Caco-2 (cell line): ENCODE data around the gene BTBD17. TPM values are rescaled to one million over a fixed set of nuclear protein-coding genes. Genes with fewer than 3 reads are reported as not detected.

ENCODE experiments used
- BruUV-seq: library from RNA; stranded (reverse); fragments of 400-500 nt; replicated peaks from 2 replicates; lab custom pipeline; 2021; lab: Mats Ljungman, UMichigan
- CTCF ChIA-PET: fragments of 300-600 bp; sonication (Branson Sonifier 250); formaldehyde crosslinking; loops from one replicate; lab custom pipeline; 2022; ENCODE audit warnings: antibody characterized with exemption; lab: Charles Lee
- POLR2A ChIA-PET: fragments of 300-600 bp; sonication (Branson Sonifier 250); formaldehyde crosslinking; loops from one replicate; lab custom pipeline; 2022; ENCODE audit warnings: antibody characterized with exemption; lab: Charles Lee
- DNase-seq, 2 experiments: peaks; one replicate each; pipeline versions ENCODE4 v3.0.0 to v3.0.0-alpha.2; 2020 to 2022
- H3K27me3 ChIP-seq: replicated peaks from 2 replicates; pipeline ENCODE4 v1.6.0; 2011; ENCODE audit warnings: low read length; ENCODE audit not compliant: control insufficient read depth, insufficient read depth
- H3K36me3 ChIP-seq: 2 replicates; pipeline ENCODE4 v1.5.1; 2011; ENCODE audit warnings: low read length; ENCODE audit not compliant: control insufficient read depth, insufficient read depth
- H3K4me1 ChIP-seq: fragments of 250-450 bp; sonication (Bioruptor Pico); 2 replicates; pipeline ENCODE4 v1.5.1; 2020; ENCODE audit warnings: mild to moderate bottlenecking
- H3K4me3 ChIP-seq: 2 replicates; pipeline ENCODE4 v1.5.1; 2011; ENCODE audit warnings: low read depth, mild to moderate bottlenecking, control low read depth, low read length
- H3K9me3 ChIP-seq: fragments of 250-450 bp; sonication (Bioruptor Pico); 2 replicates; pipeline ENCODE4 v1.5.1; 2020; ENCODE audit warnings: mild to moderate bottlenecking, moderate library complexity
- H3K27ac Mint-ChIP-seq: one replicate; pipeline ENCODE4 v1.8.0; 2022; ENCODE audit warnings: mixed read lengths; ENCODE audit not compliant: unreplicated experiment
- H3K27me3 Mint-ChIP-seq: one replicate; pipeline ENCODE4 v1.8.0; 2022; ENCODE audit warnings: mixed read lengths; ENCODE audit not compliant: insufficient read depth, unreplicated experiment
- H3K36me3 Mint-ChIP-seq: one replicate; pipeline ENCODE4 v1.8.0; 2022; ENCODE audit warnings: mild to moderate bottlenecking, mixed read lengths; ENCODE audit not compliant: insufficient read depth, unreplicated experiment
- H3K4me1 Mint-ChIP-seq: one replicate; pipeline ENCODE4 v1.8.0; 2022; ENCODE audit warnings: low read depth, mixed read lengths; ENCODE audit not compliant: unreplicated experiment
- H3K4me3 Mint-ChIP-seq: one replicate; pipeline ENCODE4 v1.8.0; 2022; ENCODE audit warnings: mild to moderate bottlenecking, moderate library complexity, mixed read lengths; ENCODE audit not compliant: unreplicated experiment
- H3K9me3 Mint-ChIP-seq: one replicate; pipeline ENCODE4 v1.8.0; 2022; ENCODE audit warnings: mixed read lengths; ENCODE audit not compliant: unreplicated experiment
- CTCF ChIP-seq, 2 experiments: fragments of 200-600 bp in 1 of 2; IDR thresholded peaks; 1 replicate in 1 of 2; 2 replicates in 1 of 2; pipeline versions ENCODE4 v1.5.1 to v1.8.0; 2011 to 2022; ENCODE audit warnings: antibody characterized with exemption in 1 of 2, control low read depth in 1 of 2, inconsistent platforms in 1 of 2, low read depth in 1 of 2, low read length in 1 of 2, mild to moderate bottlenecking in 1 of 2, moderate library complexity in 1 of 2; ENCODE audit not compliant: insufficient read depth in 1 of 2, severe bottlenecking in 1 of 2, unreplicated experiment in 1 of 2
- intact Hi-C: fragments of 100-400 bp; cut with micrococcal nuclease; formaldehyde crosslinking; loops from one replicate; pipeline ENCODE4 v1.10.0; 2022; ENCODE audit not compliant: unreplicated experiment
- total RNA-seq: library from RNA; stranded (reverse); gene quantifications from 2 replicates; pipeline ENCODE4 v1.2.3, GENCODE V29; 2022

The BTBD17 gene
- total RNA-seq, 1 experiment from 2014 or later: not detected

- TF ChIP-seq CTCF (IDR thresholded peaks at IDR 0.05; ENCODE audit: insufficient read depth in 1 of 2, low read depth in 1 of 2, low read length in 1 of 2, severe bottlenecking in 1 of 2, unreplicated experiment in 1 of 2): no peak
- ChIA-PET POLR2A (no interaction called here), CTCF (interaction anchor here (1.2 kb wide), 1 partner anchor 11 kb away, joined by 3 read pairs; no protein-coding TSS in a partner anchor)
- no peak overlapping the region for H3K27ac Mint-ChIP-seq
- H3K4me3 ChIP-seq: no peak overlapping the region
- H3K4me1 ChIP-seq: no peaks in the 10 kb centered on the region
- no peak overlapping the region for H3K4me3 Mint-ChIP-seq
- peaks cover 6% of the 10 kb centered on the region for H3K4me1 Mint-ChIP-seq
- no peaks in the 10 kb centered on the region for H3K27me3 ChIP-seq
- H3K9me3 Mint-ChIP-seq: no peaks in the 10 kb centered on the region
- H3K27me3 Mint-ChIP-seq: peaks cover 25% of the 10 kb centered on the region
- no peaks in the 10 kb centered on the region for H3K36me3 ChIP-seq
- no peaks in the 10 kb centered on the region for H3K36me3 Mint-ChIP-seq
- no TSS peak for BruUV-seq
- intact Hi-C loops: no loop called here
- no peak for DNase-seq
- no peaks in the 10 kb centered on the region for H3K9me3 ChIP-seq
These were observed 10.0 kb downstream of the BTBD17 start for GRCh38 chr17:74351552-74352210.

- CTCF ChIA-PET: no interaction called here
- H3K9me3 Mint-ChIP-seq: no peaks in the 10 kb centered on the region
These were observed 11.2 kb downstream of the BTBD17 start for GRCh38 chr17:74350486-74350885.

GRCh38 chr17:74349120-74349519 lies 12.5 kb downstream of the BTBD17 start:
- no peak for TF ChIP-seq CTCF (IDR thresholded peaks at IDR 0.05; ENCODE audit: insufficient read depth in 1 of 2, low read depth in 1 of 2, low read length in 1 of 2, severe bottlenecking in 1 of 2, unreplicated experiment in 1 of 2)
- Histone ChIP-seq H3K4me3 (no peak overlapping the region), H3K36me3 (no peaks in the 10 kb centered on the region), H3K27me3 (no peaks in the 10 kb centered on the region), H3K9me3 (no peaks in the 10 kb centered on the region), H3K4me1 (no peaks in the 10 kb centered on the region)
- Mint-ChIP-seq H3K27me3 (peaks cover 22% of the 10 kb centered on the region), H3K4me3 (no peak overlapping the region), H3K4me1 (peaks cover 6% of the 10 kb centered on the region), H3K9me3 (no peaks in the 10 kb centered on the region), H3K36me3 (no peaks in the 10 kb centered on the region), H3K27ac (no peak overlapping the region)
- CTCF ChIA-PET: no interaction called here
- no TSS peak for BruUV-seq
- DNase-seq: no peak
- POLR2A ChIA-PET: no interaction called here
- intact Hi-C loops: no loop called here

More at GRCh38 chr17:74350486-74350885, 11.2 kb downstream of the BTBD17 start:
- no peak overlapping the region for H3K4me3 Mint-ChIP-seq
- H3K27me3 ChIP-seq: no peaks in the 10 kb centered on the region
- intact Hi-C loops: no loop called here
- no TSS peak for BruUV-seq
- no peaks in the 10 kb centered on the region for H3K36me3 ChIP-seq
- H3K27me3 Mint-ChIP-seq: peaks cover 25% of the 10 kb centered on the region
- H3K4me1 Mint-ChIP-seq: peaks cover 6% of the 10 kb centered on the region
- H3K4me3 ChIP-seq: no peak overlapping the region
- no peaks in the 10 kb centered on the region for H3K36me3 Mint-ChIP-seq
- H3K9me3 ChIP-seq: no peaks in the 10 kb centered on the region
- H3K4me1 ChIP-seq: no peaks in the 10 kb centered on the region
- no peak overlapping the region for H3K27ac Mint-ChIP-seq
- POLR2A ChIA-PET: no interaction called here
- TF ChIP-seq CTCF (IDR thresholded peaks at IDR 0.05; ENCODE audit: insufficient read depth in 1 of 2, low read depth in 1 of 2, low read length in 1 of 2, severe bottlenecking in 1 of 2, unreplicated experiment in 1 of 2): no peak
- no peak for DNase-seq
